Stimulated activated CD4-positive, alpha-beta T cell treated with anti-CD3 and anti-CD28 coated beads, Interleukin-2, amount 100 ng/mL, for 48 hours (primary cell): Measurements from ENCODE around the gene RXYLT1.
"Not testable (repeated sequence)": the region's sequence is repeated elsewhere in the genome, so short reads cannot be mapped to it uniquely, and the experiment has no call there.

Experiments
- DNase-seq, 2 donors: peaks; one replicate each; pipeline ENCODE4 v3.0.0-alpha.2; 2020

The RXYLT1 gene

DNA sequence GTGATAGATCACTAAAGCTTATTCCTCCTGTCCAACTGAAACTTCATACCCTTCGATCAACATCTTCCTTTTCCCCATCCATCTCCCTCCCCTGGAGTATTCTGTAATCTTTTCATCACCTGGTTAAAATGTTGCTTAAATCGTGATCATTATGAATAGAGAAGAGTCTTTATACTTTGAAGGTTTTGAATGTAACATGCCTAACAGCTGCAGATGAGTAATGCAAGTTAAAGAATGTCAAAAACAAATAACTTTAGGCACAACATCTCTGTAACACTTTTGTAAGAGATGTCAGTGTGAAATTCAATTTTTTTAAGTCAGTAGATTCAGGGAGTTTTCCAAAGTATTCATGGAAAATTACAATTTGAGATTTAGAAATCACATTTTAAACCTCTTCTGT lies 25.0 kb downstream of the RXYLT1 start:
- DNase-seq, result no peak

GRCh38 chr12:63805704-63806672 lies 26.3 kb downstream of the RXYLT1 start:
- no peak for DNase-seq

GRCh38 chr12:63808631-63809030 lies 28.9 kb downstream of the RXYLT1 start:
- DNase-seq, result no peak

DNA sequence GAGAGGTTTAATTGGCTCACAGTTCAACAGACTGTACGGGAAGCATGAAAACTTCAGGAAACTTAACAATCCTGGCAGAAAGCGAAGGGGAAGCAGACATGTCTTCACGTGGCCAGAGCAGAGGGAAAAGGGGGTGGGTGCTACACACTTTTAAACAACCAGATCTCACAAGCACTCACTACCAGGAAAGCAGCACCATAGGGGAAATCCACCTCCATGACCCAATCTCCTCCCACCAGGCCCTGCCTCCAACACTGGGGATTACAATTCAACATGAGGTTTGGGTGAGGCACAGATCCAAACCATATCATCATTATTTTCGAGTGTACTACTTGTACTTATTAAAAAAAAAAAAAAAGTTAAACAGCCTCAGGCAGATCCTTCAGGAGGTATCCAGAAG lies 29.9 kb downstream of the RXYLT1 start:
- no peak for DNase-seq

DNA sequence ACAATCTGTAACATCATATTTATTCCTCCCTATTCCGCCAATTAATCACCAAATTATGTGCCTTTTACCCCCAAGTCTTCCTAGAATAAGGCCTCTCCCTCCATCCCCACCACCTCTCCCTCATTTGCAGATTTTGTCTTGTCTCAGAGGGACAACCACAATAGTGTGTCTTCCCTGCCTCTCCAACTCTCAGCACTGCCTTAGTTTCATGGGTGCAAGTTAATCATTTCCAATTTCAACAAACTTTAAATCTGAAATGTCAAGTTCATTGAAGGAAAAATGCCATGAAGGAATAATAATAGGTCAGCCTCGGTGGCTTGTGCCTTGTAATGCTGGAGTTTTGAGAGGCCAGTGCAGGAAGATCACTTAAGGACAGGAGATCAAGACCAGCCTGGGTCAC lies 31.6 kb downstream of the RXYLT1 start:
- DNase-seq, result no peak

DNA sequence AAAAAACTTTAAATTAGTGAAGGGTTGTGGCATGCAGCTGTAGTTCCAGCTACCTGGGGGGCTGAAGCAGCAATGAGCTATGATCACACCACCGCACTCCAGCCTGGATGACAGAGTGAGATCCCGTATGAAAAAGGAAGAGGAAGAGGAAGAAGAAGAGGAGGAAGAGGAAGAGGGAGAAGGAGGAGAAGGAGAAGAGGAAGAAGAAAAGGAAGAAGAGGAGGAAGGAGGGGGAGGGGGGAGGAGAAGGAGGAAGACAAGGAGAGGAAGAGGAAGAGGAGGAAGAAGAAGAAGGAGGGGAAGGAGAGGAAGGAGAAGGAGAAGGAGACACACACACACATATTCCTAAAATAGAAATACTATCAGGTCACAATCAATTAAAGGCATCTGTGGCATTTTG lies 32.0 kb downstream of the RXYLT1 start:
- DNase-seq, result no peak

DNA sequence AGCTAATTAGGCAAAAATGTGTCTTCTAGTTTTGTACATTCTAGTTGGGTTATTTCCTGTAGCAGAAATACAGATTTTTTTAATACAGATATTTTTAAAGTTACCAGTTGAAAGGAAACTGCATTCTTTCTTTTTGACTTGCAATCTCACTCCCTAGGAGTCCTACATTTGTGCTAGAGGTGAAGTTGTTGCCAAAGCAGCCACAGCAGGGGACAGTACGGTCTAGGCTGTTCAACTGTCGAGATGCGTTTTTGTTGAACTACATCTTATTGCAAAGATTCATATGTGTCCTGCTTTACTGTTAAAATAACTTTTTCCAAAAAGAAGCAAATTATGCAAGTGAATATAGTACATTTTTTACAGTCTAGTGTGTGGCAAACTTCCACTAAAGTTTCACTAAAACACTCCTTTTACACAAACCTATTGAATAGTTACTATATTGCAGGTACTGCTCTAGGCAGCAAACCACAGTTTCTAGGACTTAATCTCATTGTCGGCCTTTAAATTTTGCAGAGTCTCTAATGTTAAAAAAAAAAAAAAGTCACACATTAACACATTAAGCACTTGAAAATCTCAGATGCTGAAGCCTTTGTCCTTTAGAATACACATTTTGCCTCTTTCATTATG lies 34.5 kb downstream of the RXYLT1 start:
- no peak for DNase-seq

DNA sequence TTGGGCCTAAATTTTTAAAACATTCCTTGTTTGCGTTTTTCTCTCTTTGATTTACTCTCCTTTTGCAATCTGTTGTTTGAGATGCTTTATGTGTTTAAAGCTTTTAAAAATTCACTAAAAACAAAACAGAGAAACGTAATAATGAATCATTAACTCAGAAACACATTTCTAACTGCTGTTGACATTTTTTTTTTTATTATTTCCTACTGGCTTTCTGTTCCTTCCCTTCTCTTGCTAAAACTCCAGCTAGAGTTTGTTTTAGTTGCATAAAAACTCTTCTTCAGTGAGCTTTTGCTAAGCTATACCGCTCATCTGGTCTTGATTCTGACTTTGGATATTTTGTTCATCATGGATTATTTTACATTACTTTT lies 35.8 kb downstream of the RXYLT1 start:
- DNase-seq, result no peak

DNA sequence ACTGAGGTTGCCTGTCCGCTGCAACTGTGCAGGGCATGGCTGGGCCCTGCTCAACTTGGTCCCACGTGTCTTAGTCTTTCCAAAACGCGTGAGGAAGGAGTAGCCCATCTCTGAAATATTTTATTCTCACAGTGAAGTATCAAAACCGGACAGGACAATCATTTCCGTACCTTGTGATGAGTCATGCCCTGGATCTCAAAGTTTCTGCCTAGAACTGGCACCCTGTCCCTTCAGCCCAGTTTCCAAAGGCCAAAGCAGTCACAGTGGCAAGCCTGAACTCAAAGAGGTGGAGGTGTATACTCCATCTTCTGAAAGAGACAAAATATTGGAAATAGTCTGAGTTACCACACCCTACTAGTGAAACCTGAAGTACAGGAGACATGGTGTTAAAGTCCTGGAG lies 36.3 kb downstream of the RXYLT1 start:
- no peak for DNase-seq

DNA sequence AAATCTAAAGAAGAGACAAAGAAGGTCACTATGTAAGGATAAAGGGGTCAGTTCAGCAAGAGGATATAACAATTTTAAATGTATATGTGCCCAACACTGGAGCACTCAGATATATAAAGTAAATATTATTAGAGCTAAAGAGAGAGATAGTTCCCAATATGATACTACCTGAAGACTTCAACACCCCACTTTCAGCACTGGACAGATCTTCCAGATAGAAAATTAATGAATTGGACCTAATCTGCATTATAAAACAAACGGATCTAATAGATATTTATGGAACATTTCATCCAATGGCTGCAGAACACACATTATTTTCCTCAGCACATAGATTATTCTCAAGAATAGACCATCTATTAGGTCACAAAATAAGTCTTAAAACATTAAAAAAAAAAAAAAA lies 40.7 kb downstream of the RXYLT1 start:
- DNase-seq, result no peak

DNA sequence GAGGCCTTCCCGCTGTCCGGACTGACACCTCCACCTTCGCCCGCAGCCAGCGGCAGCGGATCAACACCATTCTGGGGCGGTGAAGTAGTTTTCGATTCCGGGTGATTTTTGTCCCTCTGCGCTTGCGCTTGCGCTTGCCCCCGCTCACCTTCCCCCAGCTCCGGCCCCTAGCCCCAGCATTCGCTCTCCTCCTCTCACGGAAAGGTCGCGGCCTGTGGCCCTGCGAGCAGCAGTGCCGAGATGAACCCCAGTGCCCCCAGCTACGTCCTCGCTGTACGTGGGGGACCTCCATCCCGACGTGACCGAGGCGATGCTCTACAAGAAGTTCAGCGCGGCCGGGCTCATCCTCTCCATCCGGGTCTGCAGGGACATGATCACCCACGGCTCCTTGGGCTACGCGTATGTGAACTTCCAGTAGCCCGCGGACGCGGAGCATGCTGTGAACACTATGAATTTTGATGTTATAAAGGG lies 42.1 kb downstream of the RXYLT1 start:
- DNase-seq, result no peak

- no peak for DNase-seq
These were observed 42.6 kb downstream of the RXYLT1 start for GRCh38 chr12:63822352-63822751.

DNA sequence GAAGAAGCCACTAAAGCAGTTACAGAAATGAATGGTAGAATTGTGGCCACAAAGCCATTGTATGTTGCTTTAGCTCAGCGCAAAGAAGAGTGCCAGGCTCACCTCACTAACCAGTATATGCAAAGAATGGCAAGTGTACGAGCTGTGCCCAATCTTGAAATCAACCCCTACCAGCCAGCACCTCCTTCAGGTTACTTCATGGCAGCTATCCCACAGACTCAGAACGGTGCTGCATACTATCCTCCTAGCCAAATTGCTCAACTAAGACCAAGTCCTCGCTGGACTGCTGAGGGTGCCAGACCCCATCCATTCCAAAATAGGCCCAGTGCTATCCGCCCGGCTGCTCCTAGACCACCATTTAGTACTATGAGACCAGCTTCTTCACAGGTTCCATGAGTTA lies 43.3 kb downstream of the RXYLT1 start:
- DNase-seq, result no peak

DNA sequence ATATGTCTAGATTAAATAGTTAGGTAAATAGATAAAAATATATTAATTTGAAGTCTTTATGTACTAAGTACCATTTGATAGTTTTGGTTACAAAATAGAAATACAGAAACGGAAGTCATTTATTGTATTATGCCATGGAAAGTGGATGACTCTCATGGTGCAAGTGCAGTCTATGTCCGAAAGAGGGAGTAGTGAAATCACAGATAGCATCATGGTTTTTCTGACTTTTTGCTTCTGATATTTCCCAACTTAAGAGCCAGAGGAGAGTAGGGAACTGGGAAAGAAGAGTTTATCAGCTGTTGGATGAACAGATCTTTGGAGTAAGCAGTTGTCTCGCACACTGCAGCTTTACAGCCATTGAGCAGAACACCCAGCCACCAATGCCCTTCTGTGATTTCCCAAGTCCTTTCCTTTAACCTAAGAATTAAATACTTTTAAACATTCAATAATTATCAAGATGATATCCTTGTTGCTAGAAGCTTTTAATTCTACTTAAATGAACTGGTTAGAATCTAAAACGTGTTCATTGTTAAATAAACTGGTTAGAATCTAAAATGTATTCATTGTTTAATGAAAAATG lies 46.4 kb downstream of the RXYLT1 start:
- DNase-seq, result no peak

GRCh38 chr12:63828867-63829266 lies 49.2 kb downstream of the RXYLT1 start:
- DNase-seq, result no peak

DNA sequence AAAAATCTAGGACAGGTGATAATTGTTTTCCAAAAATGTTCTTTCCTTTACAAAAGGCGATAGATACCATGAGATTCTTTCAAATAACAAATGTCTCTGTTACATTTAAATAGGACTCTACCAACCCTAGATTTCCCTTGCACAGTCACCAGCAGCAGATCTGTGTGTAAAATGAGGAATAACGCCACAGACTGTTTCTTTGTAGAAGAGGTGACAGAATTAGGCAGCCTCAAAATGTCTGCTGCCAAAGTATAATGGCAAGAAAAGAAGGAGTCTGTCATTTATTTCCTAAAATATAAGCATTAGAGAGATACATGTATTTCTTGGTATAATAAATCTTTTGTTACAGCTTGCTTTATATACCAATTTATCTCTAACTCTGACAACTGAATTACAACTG lies 56.3 kb downstream of the RXYLT1 start:
- no peak for DNase-seq

GRCh38 chr12:63836936-63837335 lies 57.2 kb downstream of the RXYLT1 start:
- DNase-seq, result no peak

DNA sequence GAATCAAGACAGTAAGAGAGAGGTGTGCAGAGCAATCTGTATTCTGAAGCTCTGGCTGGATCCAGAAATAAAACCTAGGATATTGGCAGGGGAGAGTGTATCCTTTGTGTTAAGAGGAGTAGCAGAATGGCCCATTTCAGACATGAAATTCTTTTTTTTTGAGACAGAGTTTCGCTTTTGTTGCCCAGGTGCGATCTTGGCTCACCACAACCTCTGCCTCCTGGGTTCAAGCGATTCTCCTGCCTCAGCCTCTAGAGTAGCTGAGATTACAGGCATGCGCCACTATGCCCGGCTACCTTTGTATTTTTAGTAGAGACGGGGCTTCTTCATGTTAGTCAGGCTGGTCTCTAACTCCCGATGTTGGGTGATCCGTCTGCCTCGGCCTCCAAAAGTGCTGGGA lies 58.7 kb downstream of the RXYLT1 start:
- DNase-seq, result no peak

GRCh38 chr12:63841011-63841410 lies 61.3 kb downstream of the RXYLT1 start:
- DNase-seq, result no peak

DNA sequence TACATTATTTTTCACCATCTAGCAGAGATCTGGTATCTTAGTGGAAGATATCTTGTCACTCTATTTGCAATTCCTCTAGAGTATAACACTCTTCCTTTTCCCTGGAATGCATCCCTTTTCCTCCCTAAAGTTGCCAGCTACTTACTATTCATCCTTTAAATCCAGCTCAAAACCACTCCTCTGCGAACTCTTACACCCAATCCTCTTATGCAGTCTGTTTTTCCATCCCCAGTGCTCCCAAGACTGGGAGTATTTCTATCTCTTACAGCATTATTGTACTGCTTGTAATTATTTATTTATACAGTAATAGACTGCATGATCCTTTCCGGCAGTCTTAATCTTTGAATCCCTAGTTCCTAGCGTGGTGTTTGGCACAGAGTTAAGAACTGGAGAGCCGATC lies 61.9 kb downstream of the RXYLT1 start:
- no peak for DNase-seq

DNA sequence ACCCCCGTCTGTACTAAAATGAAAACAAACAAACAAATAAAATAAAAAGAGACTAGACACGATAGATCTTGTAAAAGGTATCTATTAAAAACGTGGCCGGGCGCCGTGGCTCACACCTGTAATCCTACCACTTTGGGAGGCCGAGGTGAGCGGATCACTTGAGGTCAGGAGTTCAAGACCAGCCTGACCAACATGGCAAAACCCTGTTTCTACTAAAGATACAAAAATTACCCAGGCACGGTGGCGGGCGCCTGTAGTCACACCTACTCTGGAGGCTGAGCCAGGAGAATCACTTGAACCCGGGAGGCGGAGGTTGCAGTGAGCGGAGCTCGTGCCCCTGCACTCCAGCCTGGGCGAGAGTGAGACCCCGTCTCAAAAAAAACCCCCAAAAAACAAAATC lies 63.0 kb downstream of the RXYLT1 start:
- not testable (repeated sequence) for DNase-seq

GRCh38 chr12:63843254-63843720 lies 63.6 kb downstream of the RXYLT1 start:
- no peak for DNase-seq

DNA sequence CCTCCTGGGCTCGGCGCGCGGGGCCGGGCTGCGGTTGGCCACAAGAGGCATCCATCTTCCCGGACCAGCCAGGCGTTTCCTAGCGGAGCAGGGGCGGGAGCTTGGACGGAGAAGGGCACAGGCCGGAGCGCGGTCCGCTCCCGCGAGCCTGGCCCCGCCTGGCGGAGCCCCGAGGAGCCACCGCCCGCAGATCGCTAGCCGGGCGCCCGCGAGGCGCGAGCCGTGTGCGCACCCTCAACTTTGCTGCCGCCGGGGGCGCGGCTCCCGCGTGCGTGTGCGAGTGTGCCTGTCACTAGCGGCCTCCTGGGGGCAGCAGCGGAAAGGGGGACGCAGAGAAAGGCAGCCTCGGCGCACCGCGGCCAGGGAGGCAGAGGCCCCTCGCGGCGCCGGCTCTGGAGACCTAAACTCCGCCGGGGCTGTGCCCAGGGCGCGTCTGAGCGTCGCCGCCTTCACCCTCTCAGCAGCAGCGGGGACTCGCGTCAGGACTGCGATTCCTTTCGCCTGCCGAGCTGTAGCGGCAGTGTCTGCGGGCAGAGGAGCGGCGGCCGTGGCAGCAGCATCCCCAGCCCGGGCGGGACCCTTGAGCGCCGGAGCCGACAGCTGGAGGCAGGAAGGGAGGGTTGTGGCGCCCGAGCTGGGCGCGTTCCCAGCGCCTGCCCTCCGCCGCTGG lies 64.1 kb downstream of the RXYLT1 start:
- DNase-seq, result peak; percentile 67 to 70
